GM23338 (cell line): ENCODE results near the gene RGS19. TPM values are rescaled to one million over a fixed set of nuclear protein-coding genes. Genes with fewer than 3 reads are reported as not detected.

Experiments
- ATAC-seq: fragments of 200-7000 bp; cut with Tn5 transposase; 3 replicates; pipeline ENCODE4 v1.9.1; 2020
- DNase-seq: peaks from one replicate; pipeline ENCODE4 v3.0.0-alpha.2; 2015; ENCODE audit warnings: low spot score
- H2AFZ ChIP-seq: fragments of 200-600 bp; sonication (generic); 2 replicates; pipeline ENCODE4 v1.8.0; 2016; ENCODE audit warnings: antibody characterized with exemption, mild to moderate bottlenecking, moderate library complexity
- H3F3A ChIP-seq: fragments of 200-600 bp; sonication (generic); replicated peaks from 2 replicates; pipeline ENCODE4 v1.8.0; 2017; ENCODE audit warnings: antibody characterized with exemption, mixed run types, low read depth
- H3K27ac ChIP-seq: fragments of 200-600 bp; sonication (generic); 2 replicates; pipeline ENCODE4 v1.6.1; 2016; ENCODE audit warnings: low read depth
- H3K27me3 ChIP-seq: fragments of 200-600 bp; sonication (generic); 2 replicates; pipeline ENCODE4 v1.8.0; 2016; ENCODE audit warnings: mild to moderate bottlenecking, mixed run types, moderate library complexity; ENCODE audit not compliant: insufficient read depth
- H3K36me3 ChIP-seq: fragments of 200-600 bp; sonication (generic); 2 replicates; pipeline ENCODE4 v1.8.0; 2016; ENCODE audit warnings: mild to moderate bottlenecking; ENCODE audit not compliant: insufficient read depth
- H3K4me1 ChIP-seq: fragments of 200-600 bp; sonication (generic); 2 replicates; pipeline ENCODE4 v1.8.0; 2016; ENCODE audit warnings: mild to moderate bottlenecking, moderate library complexity; ENCODE audit not compliant: insufficient read depth
- H3K4me2 ChIP-seq: fragments of 200-600 bp; sonication (generic); 2 replicates; pipeline ENCODE4 v1.7.1; 2017; ENCODE audit warnings: mixed run types
- H3K4me3 ChIP-seq: fragments of 200-600 bp; sonication (generic); 2 replicates; pipeline ENCODE4 v1.6.1; 2016; ENCODE audit warnings: mixed run types
- H3K79me2 ChIP-seq: fragments of 200-600 bp; sonication (generic); replicated peaks from 2 replicates; pipeline ENCODE4 v1.8.0; 2017; ENCODE audit warnings: mild to moderate bottlenecking; ENCODE audit not compliant: insufficient read depth
- H3K9me2 ChIP-seq: fragments of 200-600 bp; sonication (generic); 2 replicates; pipeline ENCODE4 v1.8.0; 2017; ENCODE audit not compliant: insufficient read depth
- H4K20me1 ChIP-seq: fragments of 200-600 bp; sonication (generic); replicated peaks from 2 replicates; pipeline ENCODE4 v1.8.0; 2017; ENCODE audit warnings: mild to moderate bottlenecking; ENCODE audit not compliant: insufficient read depth
- H3K27ac Mint-ChIP-seq: 2 replicates; pipeline ENCODE4 v1.8.0; 2020; ENCODE audit warnings: inconsistent platforms, mild to moderate bottlenecking, moderate library complexity, mixed read lengths
- H3K27me3 Mint-ChIP-seq: 3 replicates; pipeline ENCODE4 v1.8.0; 2022; ENCODE audit warnings: low read depth, mild to moderate bottlenecking, moderate library complexity, mixed read lengths, inconsistent platforms; ENCODE audit not compliant: insufficient read depth, poor library complexity
- H3K36me3 Mint-ChIP-seq: 3 replicates; pipeline ENCODE4 v1.8.0; 2021; ENCODE audit warnings: low read depth, mild to moderate bottlenecking, inconsistent platforms, moderate library complexity, mixed read lengths
- H3K4me1 Mint-ChIP-seq: 3 replicates; pipeline ENCODE4 v1.8.0; 2020; ENCODE audit warnings: mild to moderate bottlenecking, inconsistent platforms, mixed read lengths
- H3K4me3 Mint-ChIP-seq: 3 replicates; pipeline ENCODE4 v1.8.0; 2021; ENCODE audit warnings: moderate library complexity, mild to moderate bottlenecking, inconsistent platforms, mixed read lengths
- H3K9me3 Mint-ChIP-seq: 3 replicates; pipeline ENCODE4 v1.8.0; 2020; ENCODE audit warnings: moderate library complexity, mild to moderate bottlenecking, inconsistent platforms, mixed read lengths
- EZH2 ChIP-seq: fragments of 200-600 bp; sonication (generic); IDR thresholded peaks from one replicate; pipeline ENCODE4 v1.8.0; 2017; ENCODE audit warnings: antibody characterized with exemption, mild to moderate bottlenecking, low read depth; ENCODE audit not compliant: unreplicated experiment
- EZH2phosphoT487 ChIP-seq: fragments of 200-600 bp; sonication (generic); IDR thresholded peaks from one replicate; pipeline ENCODE4 v1.8.1; 2018; ENCODE audit warnings: antibody characterized with exemption; ENCODE audit not compliant: unreplicated experiment
- NANOG ChIP-seq: IDR thresholded peaks from 2 replicates; pipeline ENCODE4 v1.6.1; 2016; ENCODE audit warnings: antibody characterized with exemption, borderline replicate concordance
- POLR2AphosphoS5 ChIP-seq: IDR thresholded peaks from 2 replicates; pipeline ENCODE4 v1.6.1; 2016; ENCODE audit warnings: antibody characterized with exemption, low read depth
- STAT1 ChIP-seq: IDR thresholded peaks from one replicate; pipeline ENCODE4 v1.6.1; 2016; ENCODE audit warnings: antibody characterized with exemption; ENCODE audit not compliant: unreplicated experiment
- ZNF331 ChIP-seq: fragments of 250-450 bp; sonication (Bioruptor Pico); IDR thresholded peaks from 2 replicates; pipeline ENCODE4 v1.5.0; 2020; ENCODE audit warnings: low read depth, mild to moderate bottlenecking, moderate library complexity
- polyA plus RNA-seq: library from polyadenylated mRNA; unstranded; fragments of >200 nt; fragmentation: Nextera tagmentation; extraction: Ambion mirVana; gene quantifications from 2 replicates; pipeline ENCODE4 v1.2.1, GENCODE V29; 2016
- total RNA-seq: library from RNA; depleted of rRNA; stranded (reverse); fragments of >200 nt; shearing (Covaris generic); gene quantifications from 2 replicates; pipeline ENCODE4 v1.2.3, GENCODE V29; 2014
- TF ChIP-seq, protein P1 (sequence below): IDR thresholded peaks from one replicate; pipeline ENCODE4 v1.6.1; 2018; ENCODE audit warnings: antibody characterized with exemption; ENCODE audit not compliant: unreplicated experiment
- TF ChIP-seq, protein P2 (sequence below): fragments of 250-450 bp; sonication (Bioruptor Pico); IDR thresholded peaks from 2 replicates; pipeline ENCODE4 v1.5.0; 2020; ENCODE audit warnings: mild to moderate bottlenecking, moderate library complexity

The RGS19 gene
- total and polyA plus RNA-seq, 2 experiments from 2014 or later: 13.1 to 19.7 TPM

DNA sequence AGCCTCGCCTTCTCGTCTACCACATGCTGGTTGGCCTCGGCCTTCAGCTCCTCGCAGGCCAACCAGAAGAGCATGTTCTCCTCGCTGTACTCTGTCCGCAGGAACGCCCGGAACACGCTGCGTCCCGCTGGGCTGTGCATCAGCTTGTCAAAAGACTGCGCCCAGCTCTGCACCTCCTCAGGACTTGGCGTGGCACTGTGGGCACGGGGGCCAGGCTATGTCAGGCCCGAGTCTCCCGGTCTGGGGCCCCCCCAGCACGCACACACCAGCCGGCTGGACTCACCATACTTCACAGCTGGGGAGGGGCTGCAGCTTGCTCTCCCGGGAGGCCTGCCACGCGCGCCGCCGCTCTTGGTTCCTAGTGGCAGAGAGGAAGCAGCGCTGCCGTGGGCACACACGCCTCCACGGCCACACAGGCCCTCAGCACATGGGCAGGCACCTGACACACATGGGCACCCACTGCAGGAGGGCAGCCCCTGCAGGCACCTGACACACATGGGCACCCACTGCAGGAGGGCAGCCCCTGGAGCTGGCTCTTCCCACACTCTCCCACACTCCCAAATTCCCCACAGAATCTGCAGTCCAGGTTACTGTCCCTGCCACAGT lies 5.0 kb downstream of the RGS19 start (continued):
- TF ChIP-seq, protein P1, sequence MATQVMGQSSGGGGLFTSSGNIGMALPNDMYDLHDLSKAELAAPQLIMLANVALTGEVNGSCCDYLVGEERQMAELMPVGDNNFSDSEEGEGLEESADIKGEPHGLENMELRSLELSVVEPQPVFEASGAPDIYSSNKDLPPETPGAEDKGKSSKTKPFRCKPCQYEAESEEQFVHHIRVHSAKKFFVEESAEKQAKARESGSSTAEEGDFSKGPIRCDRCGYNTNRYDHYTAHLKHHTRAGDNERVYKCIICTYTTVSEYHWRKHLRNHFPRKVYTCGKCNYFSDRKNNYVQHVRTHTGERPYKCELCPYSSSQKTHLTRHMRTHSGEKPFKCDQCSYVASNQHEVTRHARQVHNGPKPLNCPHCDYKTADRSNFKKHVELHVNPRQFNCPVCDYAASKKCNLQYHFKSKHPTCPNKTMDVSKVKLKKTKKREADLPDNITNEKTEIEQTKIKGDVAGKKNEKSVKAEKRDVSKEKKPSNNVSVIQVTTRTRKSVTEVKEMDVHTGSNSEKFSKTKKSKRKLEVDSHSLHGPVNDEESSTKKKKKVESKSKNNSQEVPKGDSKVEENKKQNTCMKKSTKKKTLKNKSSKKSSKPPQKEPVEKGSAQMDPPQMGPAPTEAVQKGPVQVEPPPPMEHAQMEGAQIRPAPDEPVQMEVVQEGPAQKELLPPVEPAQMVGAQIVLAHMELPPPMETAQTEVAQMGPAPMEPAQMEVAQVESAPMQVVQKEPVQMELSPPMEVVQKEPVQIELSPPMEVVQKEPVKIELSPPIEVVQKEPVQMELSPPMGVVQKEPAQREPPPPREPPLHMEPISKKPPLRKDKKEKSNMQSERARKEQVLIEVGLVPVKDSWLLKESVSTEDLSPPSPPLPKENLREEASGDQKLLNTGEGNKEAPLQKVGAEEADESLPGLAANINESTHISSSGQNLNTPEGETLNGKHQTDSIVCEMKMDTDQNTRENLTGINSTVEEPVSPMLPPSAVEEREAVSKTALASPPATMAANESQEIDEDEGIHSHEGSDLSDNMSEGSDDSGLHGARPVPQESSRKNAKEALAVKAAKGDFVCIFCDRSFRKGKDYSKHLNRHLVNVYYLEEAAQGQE: no peak
- TF ChIP-seq ZNF331 (CRISPR knock-in tag) (no peak), EZH2 (no peak), EZH2phosphoT487 (no peak)

DNA sequence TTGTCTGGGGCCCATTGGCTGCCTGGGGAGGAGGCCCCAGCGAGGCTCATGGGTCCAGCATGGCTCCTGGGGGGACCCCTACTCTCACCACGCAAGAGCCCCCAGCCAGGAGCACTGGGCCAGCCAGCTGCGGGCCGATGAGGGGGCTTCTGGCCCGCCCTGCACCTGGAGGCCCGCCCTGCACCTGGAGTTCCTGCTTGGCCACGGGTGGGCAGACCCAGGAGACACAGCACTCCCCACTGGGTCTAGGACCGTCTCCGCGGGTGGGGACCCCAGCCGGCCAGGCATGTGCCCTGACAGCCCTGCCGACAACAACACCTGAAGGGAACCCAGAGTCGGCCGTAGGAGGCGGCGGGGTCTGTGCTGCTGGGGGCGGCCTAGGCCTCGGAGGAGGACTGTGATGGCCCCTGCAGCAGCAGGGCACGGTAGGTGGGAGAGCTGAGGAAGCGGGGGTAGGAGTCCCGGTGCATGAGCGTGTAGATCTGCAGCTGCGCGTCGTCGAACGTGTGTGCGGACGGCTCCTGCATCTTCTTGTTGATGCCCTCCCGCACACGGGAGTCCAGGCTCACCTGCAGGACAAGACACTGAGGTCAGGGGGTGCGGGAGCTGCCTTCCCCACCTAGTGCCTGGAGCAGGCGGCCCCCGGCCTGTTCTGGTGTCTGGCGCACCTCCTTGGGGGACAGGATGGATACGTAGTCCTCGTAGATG lies 5.7 kb downstream of the RGS19 start:
- H3K27me3 Mint-ChIP-seq: peaks cover 2% of the 10 kb centered on the region
- no peak overlapping the region for H2AFZ ChIP-seq
- H3K4me3 Mint-ChIP-seq: no peak overlapping the region
- no peak overlapping the region for H3K4me3 ChIP-seq
- H3K4me1 Mint-ChIP-seq: peaks cover 4% of the 10 kb centered on the region; the same call in 1 of the 3 replicates
- no peak for ATAC-seq
- H3K36me3 ChIP-seq: no peaks in the 10 kb centered on the region
- H4K20me1 ChIP-seq: no peaks in the 10 kb centered on the region
- peaks cover 2% of the 10 kb centered on the region; the same call in 1 of the 3 replicates for H3K36me3 Mint-ChIP-seq
- no peak overlapping the region for H3K27ac Mint-ChIP-seq
- peaks cover 6% of the 10 kb centered on the region; the same call in 1 of the 2 replicates for H3K4me1 ChIP-seq
- H3K79me2 ChIP-seq: no peaks in the 10 kb centered on the region
- DNase-seq: no peak
- no peaks in the 10 kb centered on the region for H3K27me3 ChIP-seq
- no peak for TF ChIP-seq POLR2AphosphoS5
- TF ChIP-seq NANOG: no peak
- TF ChIP-seq STAT1: no peak
- H3K9me3 Mint-ChIP-seq: no peaks in the 10 kb centered on the region
- H3F3A ChIP-seq: no peaks in the 10 kb centered on the region
- no peaks in the 10 kb centered on the region for H3K9me2 ChIP-seq
- no peak overlapping the region for H3K27ac ChIP-seq
- H3K4me2 ChIP-seq: no peak overlapping the region

DNA sequence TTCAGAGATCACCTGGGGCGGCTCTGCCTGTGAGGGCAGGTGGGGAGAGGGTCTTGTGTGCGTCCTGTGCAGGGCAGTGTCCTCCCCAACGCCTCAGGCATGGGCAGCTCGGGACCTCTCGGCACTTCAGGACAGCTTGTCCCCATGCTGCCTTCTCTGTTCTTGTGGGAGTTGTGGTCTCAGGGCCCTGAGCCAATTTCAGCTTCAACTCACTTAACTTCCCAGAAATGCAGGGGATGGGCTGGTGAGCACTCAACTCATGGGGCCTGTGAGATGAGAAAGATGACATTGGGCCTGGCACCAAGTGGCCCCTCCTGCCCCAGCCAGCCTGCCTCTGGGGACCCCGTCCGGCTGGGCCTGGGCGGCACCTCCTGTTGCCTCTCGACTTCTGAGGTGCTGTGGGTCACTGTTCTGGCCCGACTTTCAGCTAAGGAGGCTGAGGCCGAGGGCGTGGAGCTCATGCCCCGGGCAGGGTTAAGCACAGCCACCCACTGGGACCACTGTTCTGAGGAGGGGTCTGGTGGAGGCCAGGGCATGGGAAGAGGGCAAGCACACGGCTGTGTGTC lies 6.7 kb downstream of the RGS19 start:
- no peaks in the 10 kb centered on the region for H3K9me3 Mint-ChIP-seq
- no peak overlapping the region for H3K27ac Mint-ChIP-seq
- Histone ChIP-seq H3K79me2 (no peaks in the 10 kb centered on the region), H3K27me3 (no peaks in the 10 kb centered on the region), H3F3A (no peaks in the 10 kb centered on the region), H2AFZ (no peak overlapping the region), H3K4me2 (no peak overlapping the region), H3K27ac (no peak overlapping the region), H4K20me1 (no peaks in the 10 kb centered on the region), H3K4me1 (no peaks in the 10 kb centered on the region), H3K36me3 (no peaks in the 10 kb centered on the region), H3K4me3 (no peak overlapping the region), H3K9me2 (no peaks in the 10 kb centered on the region)
- no peak overlapping the region for H3K4me3 Mint-ChIP-seq
- no peak for DNase-seq
- no peak for ATAC-seq
- H3K27me3 Mint-ChIP-seq: peaks cover 5% of the 10 kb centered on the region
- H3K36me3 Mint-ChIP-seq: peaks cover 2% of the 10 kb centered on the region; the same call in 1 of the 3 replicates
- H3K4me1 Mint-ChIP-seq: peaks cover 3% of the 10 kb centered on the region; the same call in 2 of the 3 replicates
- TF ChIP-seq STAT1 (no peak), EZH2 (no peak)
- TF ChIP-seq, protein P2, sequence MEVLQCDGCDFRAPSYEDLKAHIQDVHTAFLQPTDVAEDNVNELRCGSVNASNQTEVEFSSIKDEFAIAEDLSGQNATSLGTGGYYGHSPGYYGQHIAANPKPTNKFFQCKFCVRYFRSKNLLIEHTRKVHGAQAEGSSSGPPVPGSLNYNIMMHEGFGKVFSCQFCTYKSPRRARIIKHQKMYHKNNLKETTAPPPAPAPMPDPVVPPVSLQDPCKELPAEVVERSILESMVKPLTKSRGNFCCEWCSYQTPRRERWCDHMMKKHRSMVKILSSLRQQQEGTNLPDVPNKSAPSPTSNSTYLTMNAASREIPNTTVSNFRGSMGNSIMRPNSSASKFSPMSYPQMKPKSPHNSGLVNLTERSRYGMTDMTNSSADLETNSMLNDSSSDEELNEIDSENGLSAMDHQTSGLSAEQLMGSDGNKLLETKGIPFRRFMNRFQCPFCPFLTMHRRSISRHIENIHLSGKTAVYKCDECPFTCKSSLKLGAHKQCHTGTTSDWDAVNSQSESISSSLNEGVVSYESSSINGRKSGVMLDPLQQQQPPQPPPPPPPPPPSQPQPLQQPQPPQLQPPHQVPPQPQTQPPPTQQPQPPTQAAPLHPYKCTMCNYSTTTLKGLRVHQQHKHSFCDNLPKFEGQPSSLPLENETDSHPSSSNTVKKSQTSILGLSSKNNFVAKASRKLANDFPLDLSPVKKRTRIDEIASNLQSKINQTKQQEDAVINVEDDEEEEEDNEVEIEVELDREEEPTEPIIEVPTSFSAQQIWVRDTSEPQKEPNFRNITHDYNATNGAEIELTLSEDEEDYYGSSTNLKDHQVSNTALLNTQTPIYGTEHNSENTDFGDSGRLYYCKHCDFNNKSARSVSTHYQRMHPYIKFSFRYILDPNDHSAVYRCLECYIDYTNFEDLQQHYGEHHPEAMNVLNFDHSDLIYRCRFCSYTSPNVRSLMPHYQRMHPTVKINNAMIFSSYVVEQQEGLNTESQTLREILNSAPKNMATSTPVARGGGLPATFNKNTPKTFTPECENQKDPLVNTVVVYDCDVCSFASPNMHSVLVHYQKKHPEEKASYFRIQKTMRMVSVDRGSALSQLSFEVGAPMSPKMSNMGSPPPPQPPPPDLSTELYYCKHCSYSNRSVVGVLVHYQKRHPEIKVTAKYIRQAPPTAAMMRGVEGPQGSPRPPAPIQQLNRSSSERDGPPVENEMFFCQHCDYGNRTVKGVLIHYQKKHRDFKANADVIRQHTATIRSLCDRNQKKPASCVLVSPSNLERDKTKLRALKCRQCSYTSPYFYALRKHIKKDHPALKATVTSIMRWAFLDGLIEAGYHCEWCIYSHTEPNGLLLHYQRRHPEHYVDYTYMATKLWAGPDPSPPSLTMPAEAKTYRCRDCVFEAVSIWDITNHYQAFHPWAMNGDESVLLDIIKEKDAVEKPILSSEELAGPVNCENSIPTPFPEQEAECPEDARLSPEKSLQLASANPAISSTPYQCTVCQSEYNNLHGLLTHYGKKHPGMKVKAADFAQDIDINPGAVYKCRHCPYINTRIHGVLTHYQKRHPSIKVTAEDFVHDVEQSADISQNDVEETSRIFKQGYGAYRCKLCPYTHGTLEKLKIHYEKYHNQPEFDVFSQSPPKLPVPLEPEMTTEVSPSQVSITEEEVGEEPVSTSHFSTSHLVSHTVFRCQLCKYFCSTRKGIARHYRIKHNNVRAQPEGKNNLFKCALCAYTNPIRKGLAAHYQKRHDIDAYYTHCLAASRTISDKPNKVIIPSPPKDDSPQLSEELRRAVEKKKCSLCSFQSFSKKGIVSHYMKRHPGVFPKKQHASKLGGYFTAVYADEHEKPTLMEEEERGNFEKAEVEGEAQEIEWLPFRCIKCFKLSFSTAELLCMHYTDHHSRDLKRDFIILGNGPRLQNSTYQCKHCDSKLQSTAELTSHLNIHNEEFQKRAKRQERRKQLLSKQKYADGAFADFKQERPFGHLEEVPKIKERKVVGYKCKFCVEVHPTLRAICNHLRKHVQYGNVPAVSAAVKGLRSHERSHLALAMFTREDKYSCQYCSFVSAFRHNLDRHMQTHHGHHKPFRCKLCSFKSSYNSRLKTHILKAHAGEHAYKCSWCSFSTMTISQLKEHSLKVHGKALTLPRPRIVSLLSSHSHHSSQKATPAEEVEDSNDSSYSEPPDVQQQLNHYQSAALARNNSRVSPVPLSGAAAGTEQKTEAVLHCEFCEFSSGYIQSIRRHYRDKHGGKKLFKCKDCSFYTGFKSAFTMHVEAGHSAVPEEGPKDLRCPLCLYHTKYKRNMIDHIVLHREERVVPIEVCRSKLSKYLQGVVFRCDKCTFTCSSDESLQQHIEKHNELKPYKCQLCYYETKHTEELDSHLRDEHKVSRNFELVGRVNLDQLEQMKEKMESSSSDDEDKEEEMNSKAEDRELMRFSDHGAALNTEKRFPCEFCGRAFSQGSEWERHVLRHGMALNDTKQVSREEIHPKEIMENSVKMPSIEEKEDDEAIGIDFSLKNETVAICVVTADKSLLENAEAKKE (CRISPR knock-in tag): no peak
